Stimulated activated CD4-positive, alpha-beta T cell treated with anti-CD3 and anti-CD28 coated beads, Interleukin-4, amount 100 ng/mL, for 24 hours (primary cell): Measurements from ENCODE around the gene OBP2A.
A peak's percentile ranks its signal among the peaks of the same experiment; 100 is the strongest.

Source experiments
- DNase-seq: peaks from one replicate; pipeline ENCODE4 v3.0.0-alpha.2; 2020

The OBP2A gene

GRCh38 chr9:135580664-135581380, 34.9 kb downstream of the OBP2A start:
- DNase-seq = no peak

DNA sequence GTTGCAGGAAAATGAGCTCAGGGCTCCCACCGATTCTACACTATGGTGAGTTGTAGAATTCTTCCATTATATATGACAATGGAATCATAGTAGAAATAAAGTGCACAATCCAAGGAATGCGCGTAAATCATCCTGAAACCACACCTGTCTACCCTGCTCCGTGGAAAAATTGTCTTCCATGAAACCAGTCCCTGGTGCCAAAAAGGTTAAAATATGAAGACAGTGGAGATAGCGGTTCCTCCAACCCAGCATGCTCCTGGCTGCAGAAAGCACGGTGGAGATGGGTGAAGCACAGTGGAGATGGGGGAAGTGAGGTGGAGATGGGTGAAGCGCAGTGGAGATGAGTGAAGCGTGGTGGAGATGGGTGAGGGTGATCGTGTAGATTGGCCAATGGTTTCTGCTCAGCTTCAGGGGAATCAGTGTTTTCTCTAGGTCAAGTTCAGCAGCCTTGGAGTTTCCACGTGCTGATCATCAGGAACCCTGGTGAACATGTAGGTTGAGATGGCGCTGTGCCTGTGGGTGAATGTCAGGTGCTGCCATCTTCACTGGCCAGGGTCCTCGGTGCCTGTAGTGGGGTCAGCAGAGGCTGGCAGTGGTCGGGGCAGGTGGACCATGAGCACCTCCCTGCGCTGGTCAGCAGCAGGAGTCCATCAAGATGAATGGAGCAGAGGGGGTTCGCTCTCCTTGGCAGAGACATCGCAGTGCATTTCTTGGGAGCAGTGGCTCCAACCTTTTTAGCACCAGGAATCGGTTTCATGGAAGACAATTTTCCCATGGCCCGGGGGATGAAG, 35.9 kb downstream of the OBP2A start:
- DNase-seq = no peak

DNA sequence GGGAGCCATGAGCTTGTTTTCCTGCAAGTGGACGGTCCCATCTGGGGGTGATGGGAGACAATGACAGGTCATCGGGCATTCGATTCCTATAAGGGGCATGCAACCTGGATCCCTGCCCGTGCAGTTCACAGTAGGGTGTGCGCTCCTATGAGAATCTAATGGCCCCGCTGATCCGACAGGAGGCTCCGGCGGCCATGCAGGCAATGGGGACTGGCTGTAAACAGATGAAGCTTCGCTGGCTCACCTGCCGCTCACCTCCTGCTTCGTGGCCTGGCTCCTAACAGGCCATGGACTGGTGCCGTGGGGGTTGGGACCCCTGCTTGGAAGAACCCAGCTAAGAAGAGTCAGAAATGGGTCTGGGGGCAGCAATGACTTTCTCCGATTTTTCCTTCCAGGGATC, 36.6 kb downstream of the OBP2A start:
- no peak for DNase-seq

GRCh38 chr9:135582966-135583687, 37.2 kb downstream of the OBP2A start:
- DNase-seq = no peak

GRCh38 chr9:135583688-135584011, 37.7 kb downstream of the OBP2A start:
- DNase-seq = no peak

- DNase-seq = no peak
Measured at GRCh38 chr9:135584371-135584770, 38.4 kb downstream of the OBP2A start.

DNA sequence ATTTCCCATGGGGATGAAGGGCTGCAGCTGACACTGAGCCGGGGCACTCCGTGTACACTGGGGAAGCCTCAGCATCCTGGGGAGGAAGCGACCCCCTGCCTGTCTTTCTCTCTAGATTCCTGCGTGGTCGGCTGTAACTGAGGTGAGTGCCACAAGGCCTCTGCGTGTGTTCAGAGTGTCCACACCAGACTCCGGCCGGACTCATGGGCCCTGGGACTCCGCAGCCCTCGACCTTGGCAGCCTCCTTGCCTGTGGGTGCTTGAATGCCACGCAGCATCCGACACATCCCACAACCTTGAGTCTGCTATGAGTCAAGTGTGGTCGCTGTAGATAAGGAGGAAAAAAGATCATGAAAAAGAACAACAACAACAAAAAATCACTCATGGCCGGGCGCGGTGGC, 39.0 kb downstream of the OBP2A start:
- DNase-seq = no peak

- no peak for DNase-seq
Measured at GRCh38 chr9:135586601-135587109, 40.7 kb downstream of the OBP2A start.

DNA sequence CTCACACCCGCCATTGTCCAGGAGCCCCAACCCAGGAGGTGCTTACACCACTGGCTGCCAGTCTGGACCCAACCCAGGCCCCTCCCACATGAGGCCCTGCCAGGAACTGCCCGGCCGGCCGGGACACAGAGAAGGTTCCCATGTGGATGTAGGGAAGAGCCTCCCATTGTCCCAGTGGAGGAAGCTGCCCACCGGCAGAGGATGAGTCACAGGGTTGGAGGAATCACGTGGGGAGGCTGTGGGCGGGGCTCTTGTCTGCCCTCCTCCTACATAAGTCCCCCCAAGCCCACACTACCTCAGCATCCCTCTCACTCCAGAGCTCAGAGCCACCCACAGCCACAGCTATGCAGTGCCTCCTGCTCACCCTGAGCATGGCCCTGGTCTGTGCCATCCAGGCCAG, 41.7 kb downstream of the OBP2A start:
- DNase-seq = no peak

DNA sequence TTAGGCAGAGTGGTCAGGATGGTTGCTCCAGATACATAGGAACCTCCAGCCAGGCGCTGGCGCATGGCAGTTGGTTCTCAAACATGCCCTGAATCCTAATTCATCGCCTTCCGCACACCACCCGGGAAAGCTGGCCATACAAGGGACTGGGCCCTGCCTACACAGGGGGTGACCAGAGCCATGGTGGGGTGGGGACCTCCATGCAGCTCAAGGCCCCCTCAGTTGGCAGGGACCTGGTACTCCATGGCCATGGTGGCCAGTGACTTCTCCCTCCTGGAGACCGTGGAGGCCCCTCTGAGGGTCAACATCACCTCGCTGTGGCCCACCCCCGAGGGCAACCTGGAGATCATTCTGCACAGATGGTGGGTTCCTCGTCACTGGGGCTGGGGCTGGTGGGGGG, 42.4 kb downstream of the OBP2A start:
- no peak for DNase-seq

DNA sequence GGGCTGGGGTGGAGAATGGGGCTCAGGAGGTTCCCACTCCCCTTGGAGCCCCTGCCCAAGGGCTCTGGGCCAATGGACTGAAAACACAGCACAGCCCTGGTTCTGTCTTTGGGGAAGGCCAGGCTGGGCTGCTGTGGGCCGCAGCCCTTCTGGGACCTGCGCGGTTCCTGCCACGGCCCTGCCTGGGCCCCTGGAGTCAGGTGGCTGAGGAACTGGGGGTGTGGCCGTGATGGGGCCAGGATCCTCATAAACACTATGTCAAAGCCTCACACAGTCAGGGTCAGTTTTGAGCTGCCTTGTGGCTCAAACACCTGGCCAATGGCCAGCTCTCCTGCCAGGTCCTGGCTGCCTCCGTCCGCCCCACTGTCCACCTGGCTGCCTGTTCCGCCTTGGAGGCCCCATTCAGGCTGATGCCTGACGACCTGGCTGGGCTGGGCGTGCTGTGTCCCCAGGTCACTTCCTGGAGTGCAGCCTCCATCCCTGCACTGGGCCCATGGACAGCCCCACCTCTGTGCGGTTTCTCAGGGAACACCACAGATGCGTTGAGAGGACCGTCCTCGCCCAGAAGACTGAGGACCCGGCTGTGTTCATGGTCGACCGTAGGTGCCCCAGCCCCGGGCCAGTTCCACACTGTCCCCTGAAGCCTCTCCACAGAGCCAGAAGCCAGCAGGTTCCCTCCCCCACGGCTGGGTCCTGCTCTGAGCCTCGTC, 43.1 kb downstream of the OBP2A start:
- no peak for DNase-seq

- no peak for DNase-seq
Measured at GRCh38 chr9:135589596-135590485, 43.9 kb downstream of the OBP2A start.

GRCh38 chr9:135590486-135591079, 44.7 kb downstream of the OBP2A start:
- no peak for DNase-seq

DNA sequence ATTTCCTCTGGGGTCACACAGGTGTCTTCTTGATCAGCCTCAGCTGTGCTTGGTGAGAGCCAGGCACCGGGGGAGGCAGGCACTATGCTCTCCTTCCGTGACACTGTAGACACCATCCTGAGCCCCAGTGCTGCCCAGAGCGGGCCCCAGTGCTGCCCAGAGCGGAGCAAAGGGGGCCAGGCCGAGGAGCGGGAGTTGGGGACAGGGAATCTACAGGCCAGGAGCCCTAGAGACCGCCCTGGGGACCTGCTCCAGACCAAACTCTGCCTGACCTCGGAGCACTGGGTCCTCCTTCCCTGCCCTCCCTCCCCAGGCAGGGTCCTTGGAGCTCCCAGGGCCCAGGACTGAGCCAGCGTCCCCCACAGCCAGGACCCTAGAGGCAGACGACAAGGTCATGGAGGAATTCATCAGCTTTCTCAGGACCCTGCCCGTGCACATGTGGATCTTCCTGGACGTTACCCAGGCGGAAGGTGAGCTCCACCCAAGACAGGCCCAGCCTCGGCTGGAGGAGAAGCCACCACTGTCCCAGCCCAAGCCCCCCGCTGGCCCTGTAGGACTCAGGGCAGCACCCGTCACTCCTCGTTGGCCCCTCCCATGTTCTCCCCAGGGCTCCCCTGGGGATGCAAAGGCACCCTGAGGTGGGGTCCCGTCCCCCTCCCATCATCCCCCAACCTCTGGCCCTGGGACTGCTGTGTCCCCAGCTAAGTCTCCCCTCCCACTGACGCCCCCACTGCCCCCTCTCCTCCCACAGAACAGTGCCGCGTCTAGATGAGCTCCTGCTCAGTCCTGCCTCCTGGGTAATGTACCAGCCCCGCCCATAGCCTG, 45.8 kb downstream of the OBP2A start:
- DNase-seq = peak; percentile 1

DNA sequence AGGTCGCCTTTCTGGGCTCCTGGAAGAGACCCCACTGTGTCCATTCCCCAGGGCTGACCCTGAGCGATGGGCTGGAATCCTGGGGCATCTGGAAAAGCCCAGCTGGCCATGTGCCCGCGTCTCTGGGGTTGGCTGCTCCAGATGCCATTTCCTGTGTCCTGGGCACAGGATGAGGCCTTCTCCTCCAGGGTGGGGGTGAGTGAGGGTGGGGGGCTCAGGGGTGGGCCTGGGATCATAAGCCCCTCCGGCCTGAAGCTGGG, 46.3 kb downstream of the OBP2A start:
- no peak for DNase-seq

GRCh38 chr9:135592625-135593024, 46.7 kb downstream of the OBP2A start:
- no peak for DNase-seq

DNA sequence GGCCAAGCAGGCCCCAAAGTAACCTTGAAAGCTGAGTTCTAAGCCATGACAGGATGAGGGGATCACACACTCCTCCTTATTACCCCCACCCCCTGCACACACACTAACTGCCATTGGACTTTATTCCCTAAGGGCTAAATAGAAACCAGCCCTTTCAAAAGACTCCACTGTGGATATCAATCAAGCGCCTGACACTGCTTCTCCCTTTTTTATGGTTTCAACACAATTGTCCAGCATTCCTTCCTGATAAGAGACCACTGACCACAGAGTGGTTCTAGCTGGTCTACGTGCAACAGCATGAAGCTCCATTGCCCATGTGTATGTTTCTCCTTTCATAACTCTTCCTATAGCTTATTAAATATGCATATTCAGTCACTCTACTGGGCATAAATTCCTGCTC, 50.3 kb downstream of the OBP2A start:
- no peak for DNase-seq
